NCI-H1436 treated with DMSO at 0.1 percent for 48 hours (cell line): ENCODE results near the gene PLA2G2D.

Experiments
- DNase-seq: peaks from one replicate; lab custom pipeline; 2025; lab: John Stamatoyannopoulos, UW

The PLA2G2D gene, protein sequence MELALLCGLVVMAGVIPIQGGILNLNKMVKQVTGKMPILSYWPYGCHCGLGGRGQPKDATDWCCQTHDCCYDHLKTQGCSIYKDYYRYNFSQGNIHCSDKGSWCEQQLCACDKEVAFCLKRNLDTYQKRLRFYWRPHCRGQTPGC

GRCh38 chr1:20119347-20119746 is at the start of gene PLA2G2D:
TSS of gene PLA2G2D (minus strand) at chr1:20119536. CDS start at chr1:20119498, 38 bp downstream.
- no peak for DNase-seq

GRCh38 chr1:20168564-20169491 is 49.5 kb upstream of the PLA2G2D start:
- no peak for DNase-seq

GRCh38 chr1:20167126-20167525 is 47.8 kb upstream of the PLA2G2D start:
- no peak for DNase-seq

DNA sequence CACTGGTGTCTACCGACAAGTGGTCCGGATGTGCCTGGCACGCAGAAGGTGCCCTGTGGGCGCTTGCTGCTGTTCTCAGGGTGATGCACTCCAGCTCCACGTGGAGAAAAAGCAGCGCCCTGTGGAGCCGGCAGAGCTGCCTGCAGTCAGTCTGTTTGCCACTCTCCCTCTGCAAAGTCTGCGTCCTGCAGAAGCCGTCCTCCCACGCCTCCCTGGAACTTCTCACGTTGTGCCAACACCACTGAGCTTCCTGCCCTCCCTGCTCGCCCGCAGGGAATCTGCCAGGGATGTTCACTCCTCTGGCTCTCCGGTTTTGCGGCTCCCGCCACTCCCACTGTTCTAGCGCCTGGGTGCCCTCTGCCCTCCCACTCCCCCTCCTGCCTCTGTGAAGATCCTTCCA is 46.7 kb upstream of the PLA2G2D start:
- DNase-seq: no peak

GRCh38 chr1:20165522-20165951 is 46.2 kb upstream of the PLA2G2D start:
- DNase-seq: no peak

- no peak for DNase-seq
These were observed 45.4 kb upstream of the PLA2G2D start for GRCh38 chr1:20164694-20165202.

DNA sequence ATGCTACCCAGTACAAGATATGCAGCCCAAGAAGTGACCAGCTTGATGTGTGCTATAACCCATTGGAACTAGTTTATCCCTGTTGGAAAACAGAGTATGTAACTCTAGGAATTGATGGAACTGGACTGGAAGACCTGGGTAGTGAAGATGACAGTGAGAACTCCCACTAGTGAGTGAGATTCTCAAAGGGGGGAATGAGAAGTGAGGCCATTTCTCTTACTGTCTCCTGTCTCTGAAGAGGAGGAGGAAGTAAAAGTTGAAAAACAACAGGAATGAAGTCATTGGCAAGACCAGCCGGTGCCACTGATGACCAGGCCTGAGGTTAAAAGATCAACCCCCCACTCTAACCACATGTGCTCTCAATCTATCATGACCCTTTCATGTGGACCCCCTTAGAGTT is 40.7 kb upstream of the PLA2G2D start:
- DNase-seq: no peak

- DNase-seq: no peak
These were observed 39.2 kb upstream of the PLA2G2D start for GRCh38 chr1:20158358-20159070.

- no peak for DNase-seq
These were observed 35.0 kb upstream of the PLA2G2D start for GRCh38 chr1:20154301-20154831.

DNA sequence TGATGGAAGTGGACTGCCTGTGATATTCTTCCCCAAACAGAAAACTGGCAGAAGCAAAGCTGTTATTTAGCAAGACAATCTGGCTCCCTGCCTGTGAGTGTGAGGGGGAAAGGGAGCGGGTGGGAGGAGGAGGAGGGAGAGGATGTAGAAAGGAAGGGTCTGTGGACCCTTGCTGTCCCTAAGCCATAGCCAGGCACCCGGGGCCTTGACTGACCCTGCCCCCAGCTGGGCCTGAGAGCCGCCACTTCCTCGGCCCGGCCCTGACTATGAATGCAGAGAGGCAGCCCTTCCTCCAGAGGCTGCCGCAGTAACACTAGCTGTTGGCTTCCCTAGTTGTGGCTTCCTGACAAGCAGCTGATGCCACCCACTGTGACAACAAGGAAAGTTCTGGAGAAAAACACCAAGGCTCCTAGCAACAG is 33.7 kb upstream of the PLA2G2D start:
- no peak for DNase-seq

GRCh38 chr1:20152599-20152930 is 33.2 kb upstream of the PLA2G2D start:
- no peak for DNase-seq

- DNase-seq: peak; percentile 43
These were observed 32.7 kb upstream of the PLA2G2D start for GRCh38 chr1:20151906-20152598.

DNA sequence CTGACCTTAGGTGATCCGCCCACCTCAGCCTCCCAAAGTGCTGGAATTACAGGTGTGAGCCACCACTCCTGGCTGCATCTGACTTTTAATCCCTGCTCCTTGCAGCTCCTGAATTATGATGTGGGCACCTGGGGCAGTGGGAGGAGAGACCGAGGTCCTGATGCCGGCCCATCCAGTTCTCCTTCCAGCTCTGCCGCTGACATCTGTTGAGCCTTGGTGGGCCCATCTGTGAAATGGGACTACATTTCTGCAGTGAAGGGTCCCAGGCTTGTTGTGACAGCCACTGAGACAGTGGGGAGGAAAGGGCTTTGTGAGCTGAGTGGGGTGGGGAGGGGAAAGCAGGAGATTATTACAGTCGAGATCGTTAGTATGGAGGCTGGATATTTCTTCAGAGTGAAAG is 31.6 kb upstream of the PLA2G2D start:
- no peak for DNase-seq

DNA sequence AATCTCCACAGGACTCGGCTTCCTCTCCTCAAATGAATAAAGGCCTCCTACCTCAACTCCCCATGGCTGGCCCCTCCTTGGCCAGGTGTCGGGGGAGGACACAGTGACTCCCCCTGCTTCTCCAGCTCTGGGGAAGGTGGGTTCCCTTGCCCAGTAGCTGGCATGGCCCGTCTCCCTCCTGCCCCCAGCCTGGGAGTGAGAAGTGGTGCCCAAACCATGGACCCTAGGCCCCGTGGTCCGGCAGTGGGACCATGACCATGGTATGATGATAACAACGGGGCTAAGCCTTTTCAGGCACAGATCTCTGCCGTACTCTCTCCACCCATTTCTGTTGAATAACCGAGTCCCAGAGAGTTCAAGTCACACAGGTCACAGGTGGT is 31.0 kb upstream of the PLA2G2D start:
- DNase-seq: no peak

DNA sequence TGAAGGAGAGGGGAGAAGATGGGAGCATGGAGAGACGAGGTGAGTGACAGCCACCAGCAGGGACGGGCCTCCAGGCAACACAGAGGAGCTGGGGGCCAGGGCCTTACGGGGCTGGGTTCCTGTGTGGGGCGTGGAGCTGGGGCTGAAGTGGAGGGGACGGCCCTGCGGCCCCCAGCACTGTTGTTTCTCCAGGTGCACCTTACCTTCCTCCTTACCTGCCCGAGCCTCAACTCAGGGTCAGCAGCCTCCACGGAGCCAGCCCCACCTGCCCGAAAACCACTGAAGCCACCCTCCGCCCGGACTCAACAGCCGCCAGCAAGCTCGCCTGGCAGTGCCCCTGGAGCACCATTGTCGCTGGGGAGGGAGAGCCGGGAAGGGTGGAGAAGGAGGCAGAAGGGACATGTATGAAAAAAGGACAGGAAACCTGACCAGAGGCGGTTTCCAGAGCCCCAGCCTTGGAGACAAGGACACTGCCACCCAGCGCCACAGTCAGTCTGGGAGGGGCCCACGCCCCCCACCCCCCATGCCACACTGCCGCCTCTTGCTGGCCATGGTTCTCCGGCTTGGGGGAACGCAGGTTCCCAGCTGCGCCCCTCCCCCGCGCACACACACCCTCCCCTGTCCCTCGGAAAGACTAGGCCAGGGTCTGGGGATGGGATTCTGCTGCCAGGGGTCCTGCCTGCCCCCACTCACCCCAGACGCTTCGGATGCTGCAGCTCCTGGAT is 30.4 kb upstream of the PLA2G2D start:
- DNase-seq: no peak

- DNase-seq: no peak
These were observed 29.5 kb upstream of the PLA2G2D start for GRCh38 chr1:20148571-20149500.

- DNase-seq: no peak
These were observed 28.7 kb upstream of the PLA2G2D start for GRCh38 chr1:20147846-20148570.

DNA sequence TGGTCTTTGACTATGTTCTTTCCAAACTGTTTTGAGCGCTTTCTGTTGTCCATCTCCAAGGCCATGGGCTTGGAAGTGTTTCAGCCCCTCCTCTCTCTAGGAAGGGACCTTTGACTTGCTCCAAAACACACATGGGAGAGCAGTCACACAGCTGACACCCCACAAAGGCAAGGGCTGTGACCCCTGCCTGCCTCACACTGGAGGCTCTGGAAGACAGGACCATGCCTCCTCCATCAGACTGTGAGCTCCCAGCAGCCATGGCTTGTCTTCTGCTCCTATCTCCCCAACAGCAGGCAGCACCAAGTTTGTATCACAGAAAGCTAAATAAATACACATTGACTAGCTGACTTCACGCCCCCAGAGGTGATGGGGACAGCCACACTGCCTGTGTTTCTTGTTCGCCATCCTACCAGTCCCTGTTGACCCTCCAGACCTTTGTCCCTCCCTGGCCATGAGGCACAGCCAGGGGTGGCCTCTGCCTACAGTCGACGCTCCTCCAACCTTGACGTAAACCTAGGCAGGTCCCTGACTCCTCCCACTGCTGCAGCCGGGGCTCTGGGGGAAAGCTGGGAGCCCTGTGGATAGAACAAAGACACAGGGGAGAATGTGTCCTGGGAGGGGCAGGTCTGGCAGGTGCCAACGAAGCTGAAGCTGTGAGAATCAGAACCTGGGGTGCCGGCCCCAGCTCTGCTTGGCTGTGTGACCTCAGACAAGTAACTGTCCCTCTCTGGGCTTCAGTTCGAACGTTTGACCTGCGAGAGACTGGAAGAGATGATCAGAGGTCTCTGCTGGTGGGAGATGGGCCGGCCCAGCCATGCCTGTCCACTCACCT is 24.6 kb upstream of the PLA2G2D start:
- DNase-seq: no peak
